CD4-positive, alpha-beta T cell treated with Interferon alpha-2 for 1 hour (primary cell): ENCODE results near the gene ZNF275.
"Not testable (repeated sequence)": the region's sequence is repeated elsewhere in the genome, so short reads cannot be mapped to it uniquely, and the experiment has no call there.

ENCODE experiments used
- DNase-seq, 2 donors: peaks; one replicate each; pipeline ENCODE4 v3.0.0-alpha.2; 2020 to 2022

The ZNF275 gene

GRCh38 chrX:153319295-153320046 lies 14.5 kb upstream of the ZNF275 start:
- DNase-seq: no peak

GRCh38 chrX:153320047-153320443 lies 13.9 kb upstream of the ZNF275 start:
- not testable (repeated sequence) for DNase-seq

- no peak for DNase-seq
Measured at GRCh38 chrX:153320555-153321184, 13.3 kb upstream of the ZNF275 start.

- DNase-seq: no peak
Measured at GRCh38 chrX:153321381-153322124, 12.4 kb upstream of the ZNF275 start, which contains the start of gene PNMA6F. Gene PNMA6F, minus strand, starts transcription at chrX:153321767. Its CDS starts 1,093 bp downstream, at chrX:153320674.

GRCh38 chrX:153327561-153327960 lies 6.4 kb upstream of the ZNF275 start:
- DNase-seq: no peak

GRCh38 chrX:153333266-153333665 lies 687 bp upstream of the ZNF275 start:
- no peak for DNase-seq

- DNase-seq: no peak
Measured at GRCh38 chrX:153334654-153335295, 822 bp downstream of the ZNF275 start.

- DNase-seq: no peak
Measured at GRCh38 chrX:153336121-153336894, 2.4 kb downstream of the ZNF275 start.

- no peak for DNase-seq
Measured at GRCh38 chrX:153336988-153337387, 3.0 kb downstream of the ZNF275 start.

GRCh38 chrX:153338836-153339235 lies 4.9 kb downstream of the ZNF275 start:
- DNase-seq: no peak

- no peak for DNase-seq
Measured at GRCh38 chrX:153339662-153340061, 5.7 kb downstream of the ZNF275 start.

GRCh38 chrX:153340111-153340510 lies 6.2 kb downstream of the ZNF275 start:
- DNase-seq: no peak

GRCh38 chrX:153342762-153343558 lies 9.0 kb downstream of the ZNF275 start:
- no peak for DNase-seq

- DNase-seq: no peak
Measured at GRCh38 chrX:153343674-153344073, 9.7 kb downstream of the ZNF275 start.

- no peak for DNase-seq
Measured at GRCh38 chrX:153347530-153347929, 13.6 kb downstream of the ZNF275 start.

- no peak for DNase-seq
Measured at GRCh38 chrX:153348421-153348820, 14.5 kb downstream of the ZNF275 start.

- no peak for DNase-seq
Measured at GRCh38 chrX:153349952-153350351, 16.0 kb downstream of the ZNF275 start.

- DNase-seq: no peak
Measured at GRCh38 chrX:153351981-153352380, 18.0 kb downstream of the ZNF275 start.

- no peak for DNase-seq
Measured at GRCh38 chrX:153352858-153353257, 18.9 kb downstream of the ZNF275 start.

- no peak for DNase-seq
Measured at GRCh38 chrX:153353416-153353815, 19.5 kb downstream of the ZNF275 start.

GRCh38 chrX:153357877-153358276 lies 23.9 kb downstream of the ZNF275 start:
- DNase-seq: no peak
